ENCODE measurements around the gene NAP1L1.
"Not testable (repeated sequence)": the region's sequence is repeated elsewhere in the genome, so short reads cannot be mapped to it uniquely, and the experiment has no call there.

NAP1L1 gene

GRCh38 chr12:76020281-76020680, 64.2 kb downstream of the NAP1L1 start:
- DNase-seq: peak; percentile 86

- DNase-seq: no peak
Observed at GRCh38 chr12:76018672-76019071, 65.8 kb downstream of the NAP1L1 start.

GRCh38 chr12:76018111-76018510, 66.4 kb downstream of the NAP1L1 start:
- DNase-seq: no peak

GRCh38 chr12:76014007-76014406, 70.5 kb downstream of the NAP1L1 start:
- no peak for DNase-seq

GRCh38 chr12:76013603-76014002, 70.9 kb downstream of the NAP1L1 start:
- DNase-seq: no peak

GRCh38 chr12:76012644-76013043, 71.8 kb downstream of the NAP1L1 start:
- DNase-seq: no peak

- no peak for DNase-seq
Observed at GRCh38 chr12:76010732-76011458, 73.6 kb downstream of the NAP1L1 start.

GRCh38 chr12:76008428-76008827, 76.1 kb downstream of the NAP1L1 start:
- DNase-seq: no peak

- DNase-seq: no peak
Observed at GRCh38 chr12:76007640-76008039, 76.8 kb downstream of the NAP1L1 start.

- no peak for DNase-seq
Observed at GRCh38 chr12:76006028-76006925, 78.2 kb downstream of the NAP1L1 start.

- no peak for DNase-seq
Observed at GRCh38 chr12:76003355-76003638, 81.2 kb downstream of the NAP1L1 start.

GRCh38 chr12:76002598-76003354, 81.7 kb downstream of the NAP1L1 start:
- no peak for DNase-seq

GRCh38 chr12:75998292-75999063, 86.0 kb downstream of the NAP1L1 start:
- no peak for DNase-seq

GRCh38 chr12:75997658-75998057, 86.8 kb downstream of the NAP1L1 start:
- no peak for DNase-seq

GRCh38 chr12:75996861-75997447, 87.5 kb downstream of the NAP1L1 start:
- DNase-seq: no peak

- no peak for DNase-seq
Observed at GRCh38 chr12:75995691-75996090, 88.8 kb downstream of the NAP1L1 start.

- peak; percentile 31 for DNase-seq
Observed at GRCh38 chr12:75994069-75994740, 90.3 kb downstream of the NAP1L1 start.

- no peak for DNase-seq
Observed at GRCh38 chr12:75991753-75992152, 92.7 kb downstream of the NAP1L1 start.

GRCh38 chr12:75990189-75990912, 94.1 kb downstream of the NAP1L1 start:
- no peak for DNase-seq

GRCh38 chr12:75987709-75988108, 96.8 kb downstream of the NAP1L1 start:
- DNase-seq: not testable (repeated sequence)
